BLaER1 (cell line): ENCODE data around the gene PTPN1.
"Not testable (repeated sequence)": the region's sequence is repeated elsewhere in the genome, so short reads cannot be mapped to it uniquely, and the experiment has no call there.

Source experiments
- H3K27ac ChIP-seq: shearing (Covaris generic); formaldehyde crosslinking; 2 replicates; pipeline ENCODE4 v1.8.1; 2022
- H3K27me3 ChIP-seq: shearing (Covaris generic); formaldehyde crosslinking; 2 replicates; pipeline ENCODE4 v1.8.1; 2022
- H3K36me3 ChIP-seq: shearing (Covaris generic); formaldehyde crosslinking; 2 replicates; pipeline ENCODE4 v1.8.1; 2022
- H3K4me1 ChIP-seq: shearing (Covaris generic); formaldehyde crosslinking; 2 replicates; pipeline ENCODE4 v1.8.1; 2022
- H3K4me2 ChIP-seq: shearing (Covaris generic); formaldehyde crosslinking; 2 replicates; pipeline ENCODE4 v1.8.1; 2022
- H3K4me3 ChIP-seq: shearing (Covaris generic); formaldehyde crosslinking; 2 replicates; pipeline ENCODE4 v1.8.1; 2022
- H3K9ac ChIP-seq: shearing (Covaris generic); formaldehyde crosslinking; 2 replicates; pipeline ENCODE4 v1.8.1; 2022
- H3K9me3 ChIP-seq: shearing (Covaris generic); formaldehyde crosslinking; 2 replicates; pipeline ENCODE4 v1.8.1; 2022
- H4K20me1 ChIP-seq: shearing (Covaris generic); formaldehyde crosslinking; 2 replicates; pipeline ENCODE4 v1.8.1; 2022
- Cebpa-rat ChIP-seq: shearing (Covaris generic); IDR thresholded peaks from 2 replicates; pipeline ENCODE4 v1.8.1; 2022

The PTPN1 gene

GRCh38 chr20:50496773-50497385 lies 13.3 kb upstream of the PTPN1 start:
- Histone ChIP-seq H3K27me3 (no peaks in the 10 kb centered on the region), H3K9ac (no peak overlapping the region), H3K9me3 (no peaks in the 10 kb centered on the region), H3K4me2 (no peak overlapping the region), H3K36me3 (no peaks in the 10 kb centered on the region), H4K20me1 (no peaks in the 10 kb centered on the region), H3K27ac (no peak overlapping the region), H3K4me1 (peaks cover 35% of the 10 kb centered on the region), H3K4me3 (no peak overlapping the region)
- no peak for TF ChIP-seq Cebpa-rat

- peak overlapping the region; percentile 49 for H3K4me2 ChIP-seq
These were observed 12.0 kb upstream of the PTPN1 start for GRCh38 chr20:50498071-50498776.

GRCh38 chr20:50499938-50500337 lies 10.2 kb upstream of the PTPN1 start:
- no peaks in the 10 kb centered on the region for H3K27me3 ChIP-seq
- H3K27ac ChIP-seq, result no peak overlapping the region
- TF ChIP-seq Cebpa-rat, result no peak
- peaks cover 29% of the 10 kb centered on the region for H3K4me1 ChIP-seq
- H3K9me3 ChIP-seq, result no peaks in the 10 kb centered on the region
- H3K4me3 ChIP-seq, result no peak overlapping the region
- no peak overlapping the region for H3K4me2 ChIP-seq
- H3K36me3 ChIP-seq, result no peaks in the 10 kb centered on the region
- no peak overlapping the region for H3K9ac ChIP-seq
- H4K20me1 ChIP-seq, result no peaks in the 10 kb centered on the region

More at GRCh38 chr20:50498071-50498776, 12.0 kb upstream of the PTPN1 start:
- no peaks in the 10 kb centered on the region for H4K20me1 ChIP-seq
- H3K4me3 ChIP-seq, result no peak overlapping the region
- H3K9ac ChIP-seq, result no peak overlapping the region
- peaks cover 33% of the 10 kb centered on the region for H3K4me1 ChIP-seq
- no peak overlapping the region for H3K27ac ChIP-seq
- no peaks in the 10 kb centered on the region for H3K27me3 ChIP-seq
- no peaks in the 10 kb centered on the region for H3K36me3 ChIP-seq
- TF ChIP-seq Cebpa-rat, result no peak
- H3K9me3 ChIP-seq, result no peaks in the 10 kb centered on the region

GRCh38 chr20:50501972-50502745 lies 8.0 kb upstream of the PTPN1 start:
- peaks cover 32% of the 10 kb centered on the region for H3K4me1 ChIP-seq
- H4K20me1 ChIP-seq, result no peaks in the 10 kb centered on the region
- H3K9ac ChIP-seq, result no peak overlapping the region
- H3K9me3 ChIP-seq, result no peaks in the 10 kb centered on the region
- no peak overlapping the region for H3K27ac ChIP-seq
- H3K36me3 ChIP-seq, result no peaks in the 10 kb centered on the region
- H3K27me3 ChIP-seq, result no peaks in the 10 kb centered on the region
- TF ChIP-seq Cebpa-rat, result no peak
- no peak overlapping the region for H3K4me2 ChIP-seq
- no peak overlapping the region for H3K4me3 ChIP-seq

GRCh38 chr20:50504231-50504823 lies 5.9 kb upstream of the PTPN1 start:
- peaks cover 21% of the 10 kb centered on the region for H3K4me1 ChIP-seq
- peak overlapping the region; percentile 58 for H3K4me2 ChIP-seq
- H3K4me3 ChIP-seq, result no peak overlapping the region

GRCh38 chr20:50506270-50506579 lies 4.0 kb upstream of the PTPN1 start:
- H3K27me3 ChIP-seq, result no peaks in the 10 kb centered on the region
- H3K4me1 ChIP-seq, result peaks cover 31% of the 10 kb centered on the region
- H3K27ac ChIP-seq, result no peak overlapping the region
- no peak overlapping the region for H3K4me3 ChIP-seq
- no peak overlapping the region for H3K9ac ChIP-seq
- no peak for TF ChIP-seq Cebpa-rat
- no peak overlapping the region for H3K4me2 ChIP-seq
- no peaks in the 10 kb centered on the region for H3K36me3 ChIP-seq
- peaks cover 9% of the 10 kb centered on the region for H4K20me1 ChIP-seq
- H3K9me3 ChIP-seq, result no peaks in the 10 kb centered on the region

More at GRCh38 chr20:50504231-50504823, 5.9 kb upstream of the PTPN1 start:
- peak overlapping the region; percentile 34; the same call in 1 of the 2 replicates for H3K9ac ChIP-seq
- H3K27ac ChIP-seq, result no peak overlapping the region
- no peaks in the 10 kb centered on the region for H3K36me3 ChIP-seq
- H3K9me3 ChIP-seq, result no peaks in the 10 kb centered on the region
- no peaks in the 10 kb centered on the region for H4K20me1 ChIP-seq
- no peak for TF ChIP-seq Cebpa-rat
- H3K27me3 ChIP-seq, result no peaks in the 10 kb centered on the region

- H3K4me3 ChIP-seq, H3K27ac ChIP-seq, H3K27me3 ChIP-seq, H3K9me3 ChIP-seq, H3K4me2 ChIP-seq, H3K36me3 ChIP-seq, H3K9ac ChIP-seq: not testable (repeated sequence)
- peaks cover 40% of the 10 kb centered on the region for H3K4me1 ChIP-seq
- peaks cover 24% of the 10 kb centered on the region for H4K20me1 ChIP-seq
These were observed 2.4 kb upstream of the PTPN1 start for GRCh38 chr20:50507745-50508144.

- H3K27ac ChIP-seq, result no peak overlapping the region
- no peak overlapping the region for H3K4me2 ChIP-seq
- no peaks in the 10 kb centered on the region for H3K9me3 ChIP-seq
- no peaks in the 10 kb centered on the region for H3K36me3 ChIP-seq
- H3K4me3 ChIP-seq, result no peak overlapping the region
- no peak overlapping the region for H3K9ac ChIP-seq
- H4K20me1 ChIP-seq, result peaks cover 30% of the 10 kb centered on the region
- no peak for TF ChIP-seq Cebpa-rat
- H3K27me3 ChIP-seq, result no peaks in the 10 kb centered on the region
- H3K4me1 ChIP-seq, result peaks cover 45% of the 10 kb centered on the region
These were observed 1.9 kb upstream of the PTPN1 start for GRCh38 chr20:50508171-50508755.

GRCh38 chr20:50510706-50511542 lies 741 bp downstream of the PTPN1 start:
- TF ChIP-seq Cebpa-rat, result no peak
- H3K36me3 ChIP-seq, result peaks cover 16% of the 10 kb centered on the region
- H3K4me2 ChIP-seq, result peak overlapping the region; percentile 97
- H3K27ac ChIP-seq, result peak overlapping the region; percentile 94
- H3K9me3 ChIP-seq, result no peaks in the 10 kb centered on the region
- H4K20me1 ChIP-seq, result peaks cover 56% of the 10 kb centered on the region
- peaks cover 51% of the 10 kb centered on the region for H3K4me1 ChIP-seq
- peak overlapping the region; percentile 83 for H3K4me3 ChIP-seq
- H3K9ac ChIP-seq, result peak overlapping the region; percentile 93
- no peaks in the 10 kb centered on the region for H3K27me3 ChIP-seq
